Coronary artery (tissue), 2 donors: ENCODE data around the gene KIFAP3.

ENCODE experiments used
- DNase-seq: peaks from one replicate; pipeline ENCODE4 v3.0.0-alpha.2; 2017; ENCODE audit warnings: low spot score
- H3K27ac ChIP-seq, 2 donors: fragments of 200-600 bp; sonication (generic); one replicate each; pipeline ENCODE4 v1.5.1; 2016 to 2019
- H3K4me3 ChIP-seq: fragments of 200-600 bp; sonication (generic); 2 replicates; pipeline ENCODE4 v1.5.1; 2016; ENCODE audit warnings: mild to moderate bottlenecking, moderate library complexity
- TF ChIP-seq, protein P1 (sequence below): fragments of 200-600 bp; sonication (generic); IDR thresholded peaks from one replicate; pipeline ENCODE4 v1.5.1; 2019; ENCODE audit warnings: antibody characterized with exemption

KIFAP3 gene

DNA sequence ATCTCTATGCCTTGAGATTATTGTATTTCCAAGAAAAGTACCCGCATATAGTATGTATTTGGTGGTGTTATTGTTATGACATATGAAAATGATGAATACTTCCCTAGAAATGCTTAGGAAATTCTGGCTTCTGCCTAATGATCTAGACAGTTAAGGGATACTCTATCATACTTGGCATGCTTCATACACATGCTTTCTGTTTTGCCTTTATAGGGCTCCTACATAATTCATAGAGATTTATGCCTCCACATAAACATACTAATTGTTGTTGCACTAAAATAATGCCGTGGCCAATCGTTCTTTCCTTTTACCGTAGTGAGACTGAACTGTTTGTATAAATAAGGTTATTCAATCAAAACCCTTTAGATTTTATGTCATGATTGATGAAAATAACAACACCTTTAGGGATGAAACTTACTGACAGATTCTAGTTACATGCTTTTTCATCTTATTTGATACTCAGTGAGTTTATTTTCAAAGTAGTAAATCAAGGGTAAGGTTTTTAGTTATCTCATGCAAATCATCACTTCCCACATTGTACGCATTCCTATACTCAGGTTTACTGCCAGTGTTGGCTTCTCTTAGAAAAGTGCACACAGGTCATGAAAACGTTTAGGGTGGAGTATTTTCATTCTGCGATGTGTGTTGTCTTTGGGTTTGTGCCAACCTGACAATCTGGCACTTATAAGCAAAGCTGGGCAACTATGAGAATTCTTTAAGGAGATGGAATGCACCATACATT, 140.3 kb downstream of the KIFAP3 start:
- peak overlapping the region; percentile 8 for H3K4me3 ChIP-seq
- H3K27ac ChIP-seq = no peak overlapping the region
- TF ChIP-seq, protein P1, sequence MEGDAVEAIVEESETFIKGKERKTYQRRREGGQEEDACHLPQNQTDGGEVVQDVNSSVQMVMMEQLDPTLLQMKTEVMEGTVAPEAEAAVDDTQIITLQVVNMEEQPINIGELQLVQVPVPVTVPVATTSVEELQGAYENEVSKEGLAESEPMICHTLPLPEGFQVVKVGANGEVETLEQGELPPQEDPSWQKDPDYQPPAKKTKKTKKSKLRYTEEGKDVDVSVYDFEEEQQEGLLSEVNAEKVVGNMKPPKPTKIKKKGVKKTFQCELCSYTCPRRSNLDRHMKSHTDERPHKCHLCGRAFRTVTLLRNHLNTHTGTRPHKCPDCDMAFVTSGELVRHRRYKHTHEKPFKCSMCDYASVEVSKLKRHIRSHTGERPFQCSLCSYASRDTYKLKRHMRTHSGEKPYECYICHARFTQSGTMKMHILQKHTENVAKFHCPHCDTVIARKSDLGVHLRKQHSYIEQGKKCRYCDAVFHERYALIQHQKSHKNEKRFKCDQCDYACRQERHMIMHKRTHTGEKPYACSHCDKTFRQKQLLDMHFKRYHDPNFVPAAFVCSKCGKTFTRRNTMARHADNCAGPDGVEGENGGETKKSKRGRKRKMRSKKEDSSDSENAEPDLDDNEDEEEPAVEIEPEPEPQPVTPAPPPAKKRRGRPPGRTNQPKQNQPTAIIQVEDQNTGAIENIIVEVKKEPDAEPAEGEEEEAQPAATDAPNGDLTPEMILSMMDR = no peak
- DNase-seq = no peak

DNA sequence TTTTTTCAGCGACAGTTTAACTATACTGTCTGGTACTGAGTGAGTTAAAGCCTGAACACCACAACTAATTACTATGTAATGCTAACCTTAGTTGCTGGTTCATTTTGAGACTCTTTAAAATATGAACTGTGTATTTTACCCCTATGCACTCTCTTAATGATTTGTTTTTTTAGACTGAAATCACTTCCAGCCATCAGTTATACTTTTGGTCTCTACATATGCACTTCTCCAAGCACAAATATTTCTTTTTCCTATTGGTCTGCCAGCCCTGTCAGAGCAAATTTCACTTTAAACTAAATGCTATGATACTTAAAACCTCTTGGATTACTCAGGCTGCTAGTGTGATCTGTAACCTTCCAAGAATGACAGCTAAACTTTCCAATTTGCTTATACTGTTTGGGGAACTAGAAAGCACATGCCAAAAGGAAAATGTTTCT, 142.7 kb downstream of the KIFAP3 start:
- peak overlapping the region in 1 of 2 donors; percentile 33 for H3K27ac ChIP-seq
- TF ChIP-seq, protein P1 = no peak
- H3K4me3 ChIP-seq = no peak overlapping the region
- DNase-seq = no peak

DNA sequence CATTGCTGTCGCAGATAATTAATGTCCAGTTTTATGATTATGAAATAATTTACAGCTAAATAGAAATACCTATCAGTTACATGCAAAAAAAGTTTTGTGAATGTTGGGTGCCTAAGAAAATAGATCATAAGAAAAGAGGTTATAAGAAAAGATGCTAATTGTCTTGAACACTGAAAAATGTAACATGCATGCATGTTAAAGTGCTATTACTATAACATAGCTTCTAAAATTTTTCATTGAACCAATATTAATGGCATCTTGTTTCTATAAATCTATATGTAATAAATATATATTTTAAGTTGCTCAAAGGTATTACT, 145.3 kb downstream of the KIFAP3 start:
- Histone ChIP-seq H3K27ac (no peak overlapping the region), H3K4me3 (no peak overlapping the region)
- DNase-seq = no peak
- TF ChIP-seq, protein P1 = no peak

DNA sequence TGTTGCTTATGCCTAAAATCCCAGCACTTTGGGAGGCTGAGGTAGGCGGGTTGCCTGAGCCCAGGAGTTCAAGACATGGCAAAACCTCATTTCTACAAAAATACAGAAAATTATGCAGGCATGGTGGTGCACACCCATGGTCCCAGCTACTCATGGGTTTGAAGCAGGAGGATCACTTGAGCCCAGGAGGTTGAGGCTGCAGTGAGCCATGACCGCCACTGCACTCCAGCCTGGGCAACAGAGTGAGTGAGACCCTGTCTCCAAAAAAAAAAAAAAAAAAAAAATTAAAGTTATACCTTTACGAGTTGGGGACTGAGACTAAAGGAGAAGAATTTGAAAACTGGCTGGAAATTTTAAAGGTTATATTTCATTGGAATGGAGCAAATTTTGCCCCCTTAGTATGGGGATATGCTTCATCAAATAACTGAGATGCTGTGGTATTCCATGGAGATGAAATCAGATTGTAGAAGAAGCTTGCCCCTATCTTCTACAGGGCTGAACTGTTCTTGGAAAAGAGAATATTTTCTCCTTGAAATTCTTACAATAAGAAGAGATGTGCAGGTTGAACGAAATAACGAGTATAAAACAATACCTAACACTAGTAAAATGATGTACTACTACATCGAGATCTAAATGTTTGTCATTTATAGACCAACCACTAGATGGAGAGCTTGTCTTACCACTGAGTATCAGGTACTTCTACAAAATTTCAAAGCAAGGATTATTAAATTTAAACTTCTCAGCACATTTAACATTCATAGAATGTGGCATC, 145.9 kb downstream of the KIFAP3 start:
- H3K27ac ChIP-seq = no peak overlapping the region
- TF ChIP-seq, protein P1 = peak; percentile 63
- DNase-seq = no peak
- no peak overlapping the region for H3K4me3 ChIP-seq

DNA sequence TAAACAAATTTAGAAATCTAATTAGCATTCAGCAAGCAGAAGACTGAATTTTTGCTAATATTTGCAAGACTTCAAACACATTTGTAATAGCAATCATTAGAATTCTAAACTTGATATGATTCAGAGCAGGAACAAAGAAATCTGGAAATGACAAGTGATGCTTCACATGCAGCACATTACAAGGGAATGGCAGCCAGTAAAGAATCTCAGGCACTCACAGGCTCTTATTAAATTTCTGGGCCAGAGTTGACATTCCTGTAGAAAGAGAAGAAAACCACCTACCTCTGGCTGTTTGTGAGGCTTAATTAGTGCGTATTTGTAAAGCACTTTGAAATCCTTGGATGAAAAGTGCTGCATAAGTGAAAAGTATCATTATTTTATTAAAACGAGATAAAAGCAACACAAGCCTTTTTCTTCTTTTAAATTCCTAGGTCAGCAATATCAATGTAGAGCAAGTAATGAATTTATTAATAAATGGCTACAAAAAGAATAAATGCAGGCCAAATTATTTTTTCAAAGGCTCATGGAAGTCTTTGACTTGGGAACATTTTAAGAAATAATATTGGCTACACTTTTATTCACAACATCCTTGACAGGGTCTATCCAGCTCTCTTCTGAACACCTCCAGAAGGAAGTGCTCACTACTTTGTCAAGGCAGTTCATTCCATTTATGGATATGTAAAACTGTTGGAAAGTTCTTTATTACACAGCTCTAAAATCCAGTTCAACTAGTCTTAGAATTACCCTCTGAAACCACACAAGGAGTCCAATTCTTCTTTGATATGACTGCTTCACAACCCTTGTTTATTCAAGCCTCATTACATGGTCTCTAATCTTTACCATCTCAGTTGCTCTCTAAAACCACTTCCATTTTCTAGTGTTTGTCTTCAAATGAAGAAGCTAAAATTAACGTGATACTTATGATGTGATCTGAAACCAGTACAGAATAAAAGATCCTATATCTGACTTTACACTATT, 148.7 kb downstream of the KIFAP3 start:
- TF ChIP-seq, protein P1 = no peak
- DNase-seq = no peak
- Histone ChIP-seq H3K27ac (no peak overlapping the region), H3K4me3 (no peak overlapping the region)

DNA sequence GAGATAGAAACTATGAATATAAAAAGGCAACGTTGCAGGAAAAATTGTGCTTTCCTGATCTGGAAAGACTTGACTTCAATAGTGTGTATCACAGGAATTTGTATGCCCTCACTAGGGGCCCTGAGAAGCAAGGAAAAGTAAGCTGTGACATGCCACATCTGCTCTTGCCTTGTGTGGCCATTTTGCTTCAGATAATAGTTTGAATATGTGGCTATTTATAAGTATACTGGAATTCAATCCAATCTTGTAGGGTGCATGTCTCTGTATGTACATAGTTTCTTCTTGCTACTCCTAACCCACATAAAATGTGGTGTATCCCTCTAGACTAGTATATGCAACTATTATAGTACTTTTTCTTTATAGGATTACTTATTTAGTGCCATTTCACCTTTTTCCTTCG, 149.7 kb downstream of the KIFAP3 start:
- no peak overlapping the region for H3K4me3 ChIP-seq
- TF ChIP-seq, protein P1 = no peak
- DNase-seq = no peak
- no peak overlapping the region for H3K27ac ChIP-seq
